Aorta (tissue), 5 donors: ENCODE data around the gene CLPSL2. TPM values are rescaled to one million over a fixed set of nuclear protein-coding genes. Genes with fewer than 3 reads are reported as not detected.

Experiments used
- ATAC-seq: fragments of 200-7000 bp; cut with Tn5 transposase; one replicate; pipeline ENCODE4 v1.9.1; 2022; ENCODE audit warnings: moderate library complexity; ENCODE audit not compliant: low FRiP score
- DNase-seq, 2 donors: peaks; one replicate each; pipeline ENCODE4 v3.0.0-alpha.2; 2020
- H3K27ac ChIP-seq, 2 donors: one replicate each; pipeline ENCODE4 v1.5.1; 2013; ENCODE audit warnings: low read length in 2 of 2, mild to moderate bottlenecking in 2 of 2, moderate library complexity in 2 of 2, control low read depth in 1 of 2, inconsistent platforms in 1 of 2, low read depth in 1 of 2
- H3K27me3 ChIP-seq, 2 donors: one replicate each; pipeline ENCODE4 v1.6.1; 2013; ENCODE audit warnings: control low read depth in 1 of 2, low read length in 1 of 2, mild to moderate bottlenecking in 1 of 2, moderate library complexity in 1 of 2; ENCODE audit not compliant: insufficient read depth in 2 of 2, control insufficient read depth in 1 of 2
- H3K36me3 ChIP-seq, 2 donors: one replicate each; pipeline ENCODE4 v1.6.1; 2013; ENCODE audit warnings: control low read depth in 1 of 2, low read length in 1 of 2, mild to moderate bottlenecking in 1 of 2; ENCODE audit not compliant: insufficient read depth in 2 of 2, control insufficient read depth in 1 of 2
- H3K4me1 ChIP-seq, 2 donors: one replicate each; pipeline ENCODE4 v1.6.1; 2013; ENCODE audit warnings: low read length in 2 of 2, control low read depth in 1 of 2, mild to moderate bottlenecking in 1 of 2, moderate library complexity in 1 of 2; ENCODE audit not compliant: insufficient read depth in 2 of 2, control insufficient read depth in 1 of 2
- H3K4me3 ChIP-seq, 2 donors: one replicate each; pipeline ENCODE4 v1.5.1; 2013; ENCODE audit warnings: low read length in 2 of 2, control low read depth in 1 of 2, mild to moderate bottlenecking in 1 of 2
- H3K9me3 ChIP-seq: one replicate; pipeline ENCODE4 v1.6.1; 2013; ENCODE audit warnings: mild to moderate bottlenecking, low read length; ENCODE audit not compliant: control insufficient read depth
- WGBS, 2 donors: extraction: QIAGEN DNeasy Blood & Tissue Kit; methylation state at CpG; one replicate each; pipeline ENCODE4 v1.1.7; 2013; 5-methylcytosine and 5-hydroxymethylcytosine counted together
- intact Hi-C, 2 donors: fragments of 100-400 bp; cut with DNase I; formaldehyde crosslinking; loops; one replicate each; pipeline versions ENCODE4 v1.14.2 to v1.15.0; 2022
- polyA plus RNA-seq, 2 donors: library from polyadenylated mRNA; stranded (reverse); fragments of 200-250 nt; gene quantifications; one replicate each; pipeline ENCODE4 v1.2.3, GENCODE V29; 2013
- total RNA-seq, 2 donors: library from RNA; stranded (reverse); fragmentation: NEBNext Ultra II Directional; extraction: Animal tissue kit (Norgen Biotek cat#: 25700); gene quantifications; one replicate each; pipeline ENCODE4 v1.2.1, GENCODE V29; 2021
- donor health status: healthy with polysubstance abuse.
- donor health status: Bipolar disorder and iron deficiency.
- donor health status: DM: no; HTN: no; CAD: no.
- donor health status: DM: no; HTN: no; CAD: no.
- donor health status: DM: yes; HTN: yes; CAD: no.

The CLPSL2 gene
- total and polyA plus RNA-seq, 4 donors, result not detected

DNA sequence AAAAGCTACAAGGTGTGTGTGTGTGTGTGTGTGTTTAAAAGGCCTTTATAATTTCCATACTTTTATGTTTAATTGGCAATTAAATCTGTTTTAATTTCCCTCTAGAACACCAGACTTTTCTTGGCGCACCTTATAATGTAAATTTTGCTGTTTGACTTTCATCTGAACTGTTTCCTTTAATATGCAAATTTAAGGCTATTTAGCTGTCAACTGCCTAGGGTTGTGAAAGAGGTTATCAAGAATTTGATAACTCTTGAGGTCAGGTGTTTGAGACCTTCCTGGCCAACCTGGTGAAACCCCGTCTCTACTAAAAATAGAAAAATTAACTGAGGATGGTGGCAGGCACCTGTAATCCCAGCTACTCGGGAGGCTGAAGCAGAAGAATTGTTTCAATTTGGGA is 24.8 kb downstream of the CLPSL2 start:
- WGBS, 2 donors, result 68 to 70% methylated on average over 3 of the region's 3 CpGs
- H3K27ac ChIP-seq, result no peak overlapping the region
- H3K9me3 ChIP-seq, result peaks cover 1% of the 10 kb centered on the region
- no peak overlapping the region for H3K4me3 ChIP-seq
- no peaks in the 10 kb centered on the region for H3K27me3 ChIP-seq
- ATAC-seq (no peak), DNase-seq (no peak)
- intact Hi-C loops, result no loop called here
- no peaks in the 10 kb centered on the region for H3K36me3 ChIP-seq
- no peaks in the 10 kb centered on the region for H3K4me1 ChIP-seq

DNA sequence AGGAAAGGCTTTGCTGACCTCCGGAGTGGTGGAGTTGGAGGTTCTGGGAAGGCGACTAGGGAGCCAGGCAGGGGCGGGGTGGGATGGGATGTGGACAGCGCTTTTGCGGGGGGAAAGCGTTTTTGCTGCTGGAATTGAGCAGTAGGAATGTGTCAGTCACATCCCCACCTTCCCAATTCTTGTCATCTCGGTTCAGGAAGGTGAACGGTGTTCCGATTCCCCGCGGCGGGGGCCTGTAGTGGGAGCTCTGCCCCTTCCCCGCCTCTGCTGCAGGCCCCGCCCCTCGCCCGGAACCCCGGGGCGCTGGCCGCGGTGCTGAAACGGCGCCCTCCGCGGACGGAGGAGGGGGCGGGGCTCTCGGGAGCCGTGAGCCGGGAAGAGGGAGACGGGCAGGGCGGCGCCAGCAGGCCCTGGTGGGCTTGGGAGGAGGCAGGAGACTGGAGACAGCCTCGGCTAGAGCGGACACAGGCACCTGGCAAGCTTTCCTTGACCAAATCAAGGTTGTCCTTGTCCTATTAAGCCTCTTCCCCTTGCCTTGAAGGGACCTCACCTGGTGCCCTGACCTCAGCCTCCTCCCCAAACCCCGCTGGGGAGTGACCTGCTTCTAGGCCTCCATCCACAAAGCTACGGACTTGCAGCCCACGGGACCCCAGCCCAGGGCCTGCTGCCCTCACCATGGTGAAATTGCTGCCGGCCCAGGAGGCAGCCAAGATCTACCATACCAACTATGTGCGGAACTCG is 28.8 kb downstream of the CLPSL2 start, which contains the start of gene LHFPL5:
Gene LHFPL5, plus strand, starts transcription at position 357 of the 741 bp plus-strand sequence. Its CDS starts 319 bp downstream, at position 676.
- H3K9me3 ChIP-seq, result peaks cover 3% of the 10 kb centered on the region
- DNase-seq (peak in 1 of 2 donors; percentile 80), ATAC-seq (peak; percentile 60)
- H3K27ac ChIP-seq, result no peak within 1 kb of the TSS
- H3K4me1 ChIP-seq, result no peaks in the 10 kb centered on the region
- intact Hi-C loops, result no loop called here
- no peaks in the 10 kb centered on the region for H3K27me3 ChIP-seq
- no peak within 1 kb of the TSS for H3K4me3 ChIP-seq
- no peaks in the 10 kb centered on the region for H3K36me3 ChIP-seq
- WGBS, 2 donors, result 12 to 16% methylated on average over 34 to 40 of the region's 40 CpGs

DNA sequence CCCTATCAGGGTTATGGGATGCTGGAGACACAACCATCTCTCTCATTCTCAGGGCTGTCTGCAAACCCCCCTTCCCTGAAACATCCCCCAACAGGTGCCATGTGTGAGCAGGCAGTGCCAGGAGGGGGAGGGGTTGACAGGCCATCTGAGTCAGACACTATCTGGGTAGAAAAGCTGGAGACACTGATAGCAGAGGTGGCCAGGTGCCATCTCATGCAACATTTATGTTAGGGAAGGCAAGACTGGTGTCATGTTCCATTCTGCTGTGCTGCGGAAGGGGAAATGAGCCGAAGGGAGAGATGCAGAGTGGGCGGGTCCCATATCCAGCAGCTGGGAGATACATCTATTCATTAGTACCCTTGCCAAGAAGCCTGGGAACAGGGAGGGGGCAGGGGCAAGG is 32.3 kb downstream of the CLPSL2 start:
- WGBS, 2 donors, result 44 to 51% methylated on average over 3 of the region's 3 CpGs

DNA sequence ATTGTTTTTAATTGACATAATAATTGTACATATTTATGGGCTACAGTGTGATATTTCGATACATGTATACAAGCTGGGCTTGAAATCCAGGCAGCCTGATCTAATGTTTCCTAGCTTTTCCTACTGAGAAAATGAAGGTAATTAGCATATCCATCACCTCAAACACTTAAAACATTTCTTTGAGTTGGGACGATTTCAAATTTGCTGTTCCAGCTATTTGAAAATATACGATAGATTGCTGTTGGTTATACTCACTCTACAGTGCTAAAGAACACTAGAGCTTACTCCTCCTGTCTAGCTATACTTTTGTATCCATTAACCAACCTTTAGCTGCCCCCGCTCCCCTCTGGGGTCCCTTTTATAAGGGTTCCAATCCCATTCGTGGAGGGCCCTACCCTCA is 33.4 kb downstream of the CLPSL2 start:
- Histone ChIP-seq H3K36me3 (no peaks in the 10 kb centered on the region), H3K27ac (no peak overlapping the region), H3K9me3 (peaks cover 3% of the 10 kb centered on the region), H3K27me3 (no peaks in the 10 kb centered on the region), H3K4me3 (no peak overlapping the region), H3K4me1 (no peaks in the 10 kb centered on the region)
- WGBS, 2 donors, result 77 to 80% methylated on average over 5 of the region's 5 CpGs
- DNase-seq (no peak), ATAC-seq (no peak)
- intact Hi-C loops, result no loop called here

More for the DNA sequence above, 32.3 kb downstream of the CLPSL2 start:
- no peak overlapping the region for H3K4me3 ChIP-seq
- DNase-seq (no peak), ATAC-seq (no peak)
- H3K9me3 ChIP-seq, result peaks cover 3% of the 10 kb centered on the region
- no peaks in the 10 kb centered on the region for H3K36me3 ChIP-seq
- intact Hi-C loops, result no loop called here
- H3K27me3 ChIP-seq, result no peaks in the 10 kb centered on the region
- H3K4me1 ChIP-seq, result no peaks in the 10 kb centered on the region
- no peak overlapping the region for H3K27ac ChIP-seq

DNA sequence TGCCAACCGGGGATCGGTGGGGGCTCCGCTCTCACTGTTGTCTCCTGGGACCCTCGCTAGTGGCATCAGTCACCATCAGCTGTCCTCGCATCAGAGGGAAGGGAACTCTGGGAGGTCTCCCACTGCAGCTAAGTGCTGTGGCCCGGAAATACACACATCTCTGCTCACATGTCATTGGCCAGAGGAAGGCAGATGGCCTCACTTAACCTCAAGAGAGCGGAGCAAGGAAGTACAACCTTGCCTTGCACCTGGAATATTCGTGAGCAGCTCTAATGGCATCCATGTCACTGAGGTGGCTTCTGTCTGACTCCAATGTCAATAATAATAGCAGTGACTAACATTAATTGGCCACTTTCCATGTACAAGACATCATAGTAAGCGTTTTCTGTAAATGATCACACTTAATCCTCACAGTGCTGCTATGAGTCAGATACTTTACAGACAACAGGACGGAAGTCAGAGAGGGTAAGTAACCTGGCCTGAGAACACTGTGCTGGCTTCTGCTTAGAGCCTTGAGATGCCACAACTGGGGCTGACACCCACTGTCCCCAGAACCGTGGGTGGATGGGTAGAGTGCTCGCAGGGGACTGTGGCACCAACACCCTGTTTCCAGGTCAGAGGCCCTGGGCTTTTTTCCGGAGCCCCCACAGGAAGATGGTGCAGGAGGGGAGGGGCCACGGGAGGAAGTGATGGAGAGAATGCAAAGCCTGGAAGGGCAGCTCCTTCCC is 34.7 kb downstream of the CLPSL2 start:
- Histone ChIP-seq H3K4me3 (no peak overlapping the region), H3K27ac (no peak overlapping the region), H3K9me3 (peaks cover 1% of the 10 kb centered on the region), H3K36me3 (no peaks in the 10 kb centered on the region), H3K4me1 (no peaks in the 10 kb centered on the region), H3K27me3 (no peaks in the 10 kb centered on the region)
- ATAC-seq (no peak), DNase-seq (no peak)
- intact Hi-C loops, result no loop called here
- 57 to 59% methylated on average over 14 of the region's 14 CpGs for WGBS, 2 donors

DNA sequence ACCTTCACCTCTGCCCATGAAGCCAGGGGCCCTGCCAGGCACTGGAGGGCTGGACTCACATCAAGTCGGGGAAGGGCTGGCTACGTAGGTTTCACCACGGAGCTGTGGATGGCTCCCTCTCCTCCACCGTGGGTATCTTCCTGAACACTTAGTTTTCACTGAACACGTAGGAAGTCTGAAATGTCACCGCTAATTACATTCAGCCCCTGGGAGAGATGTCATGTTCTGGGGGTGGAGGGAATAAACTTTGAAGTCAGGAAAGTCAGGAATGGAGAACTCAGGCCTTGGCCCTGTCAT is 35.2 kb downstream of the CLPSL2 start:
- ATAC-seq (no peak), DNase-seq (no peak)
- Histone ChIP-seq H3K27me3 (no peaks in the 10 kb centered on the region), H3K27ac (no peak overlapping the region), H3K36me3 (no peaks in the 10 kb centered on the region), H3K4me1 (no peaks in the 10 kb centered on the region), H3K9me3 (peaks cover 1% of the 10 kb centered on the region), H3K4me3 (no peak overlapping the region)
- WGBS, 2 donors, result 63 to 65% methylated on average over 6 of the region's 6 CpGs
- intact Hi-C loops, result no loop called here

DNA sequence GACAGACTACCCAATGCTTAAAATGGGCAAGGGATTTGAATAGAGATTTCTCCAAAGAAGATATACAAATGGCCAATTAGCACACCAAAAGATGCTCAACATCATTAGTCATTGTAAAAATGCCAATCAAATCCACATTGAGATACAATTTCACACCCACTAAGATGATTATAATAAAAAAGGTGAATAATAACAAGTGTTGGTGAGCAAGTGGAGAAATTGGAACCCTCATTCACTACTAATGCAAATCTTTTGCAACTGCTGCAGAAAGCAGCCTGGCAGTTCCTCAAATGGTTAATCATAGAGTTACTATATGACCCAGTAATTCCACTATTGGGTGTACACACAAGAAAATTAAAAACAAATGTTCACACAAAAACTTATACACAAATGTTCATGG is 41.1 kb downstream of the CLPSL2 start:
- H3K4me3 ChIP-seq, result no peak overlapping the region
- H3K27ac ChIP-seq, result no peak overlapping the region
- no peaks in the 10 kb centered on the region for H3K27me3 ChIP-seq
- H3K9me3 ChIP-seq, result no peaks in the 10 kb centered on the region
- intact Hi-C loops, result no loop called here
- H3K36me3 ChIP-seq, result no peaks in the 10 kb centered on the region
- DNase-seq, result no peak
- no peak for ATAC-seq
- H3K4me1 ChIP-seq, result no peaks in the 10 kb centered on the region

DNA sequence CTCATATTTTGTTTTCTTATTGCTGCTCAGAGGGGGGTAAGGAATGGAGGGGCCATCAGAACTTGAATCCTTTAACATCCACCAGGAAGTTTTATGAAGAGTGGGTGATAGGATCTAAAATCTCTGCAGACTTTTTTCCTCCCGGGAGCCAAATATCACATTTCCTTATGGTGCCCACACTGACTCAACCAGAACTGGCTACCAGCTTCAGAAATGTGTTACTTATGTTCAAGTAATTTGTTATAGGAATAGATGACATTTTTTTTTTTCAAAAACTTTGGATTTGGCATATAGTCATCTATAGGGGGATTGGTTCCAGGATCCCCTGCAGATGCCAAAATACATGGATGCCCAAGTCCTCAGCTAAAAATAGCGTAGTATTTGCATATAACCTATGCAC is 47.2 kb downstream of the CLPSL2 start:
- ATAC-seq, result no peak
- DNase-seq, result no peak
- intact Hi-C loops, result no loop called here
- Histone ChIP-seq H3K9me3 (peaks cover 1% of the 10 kb centered on the region), H3K27ac (no peak overlapping the region), H3K36me3 (no peaks in the 10 kb centered on the region), H3K4me1 (no peaks in the 10 kb centered on the region), H3K27me3 (no peaks in the 10 kb centered on the region), H3K4me3 (no peak overlapping the region)
- WGBS, 2 donors, result 81 to 86% methylated on average over 2 of the region's 2 CpGs

DNA sequence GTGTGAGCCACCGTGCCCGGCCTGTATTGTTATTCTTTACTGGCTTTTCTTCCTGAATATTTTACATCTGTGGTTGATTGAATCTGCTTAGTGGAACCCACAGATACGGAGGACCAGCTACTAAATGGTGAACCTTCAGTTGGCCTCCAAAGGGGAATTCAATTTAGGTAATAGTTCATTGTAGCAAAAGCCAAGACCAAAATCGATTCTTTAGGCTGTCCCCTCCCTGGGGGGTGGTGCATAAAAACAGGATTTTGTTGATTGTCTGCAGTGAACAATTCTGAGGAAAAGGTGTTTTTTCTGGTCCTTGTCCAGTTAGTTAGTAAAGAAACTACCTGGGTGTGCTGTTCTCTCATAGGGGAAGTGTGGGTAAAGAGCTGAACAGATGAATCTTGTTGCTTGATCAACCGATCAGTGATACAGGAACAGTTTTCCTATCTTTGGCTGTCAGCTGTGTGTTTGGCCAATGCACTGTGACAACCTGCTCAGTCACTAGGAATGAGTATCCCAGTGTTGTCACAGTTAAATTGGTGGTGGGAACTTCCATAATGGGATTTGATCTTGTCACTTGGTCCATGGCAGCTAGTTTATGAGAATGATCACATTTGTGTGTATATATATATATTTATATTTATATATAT is 48.3 kb downstream of the CLPSL2 start:
- H3K27ac ChIP-seq, result no peak overlapping the region
- intact Hi-C loops, result no loop called here
- no peaks in the 10 kb centered on the region for H3K4me1 ChIP-seq
- no peaks in the 10 kb centered on the region for H3K27me3 ChIP-seq
- no peaks in the 10 kb centered on the region for H3K36me3 ChIP-seq
- DNase-seq (no peak), ATAC-seq (no peak)
- H3K9me3 ChIP-seq, result peaks cover 1% of the 10 kb centered on the region
- WGBS, 2 donors, result 82 to 88% methylated on average over 5 of the region's 5 CpGs
- no peak overlapping the region for H3K4me3 ChIP-seq
